Measurements from ENCODE around the gene NES.

DNA sequence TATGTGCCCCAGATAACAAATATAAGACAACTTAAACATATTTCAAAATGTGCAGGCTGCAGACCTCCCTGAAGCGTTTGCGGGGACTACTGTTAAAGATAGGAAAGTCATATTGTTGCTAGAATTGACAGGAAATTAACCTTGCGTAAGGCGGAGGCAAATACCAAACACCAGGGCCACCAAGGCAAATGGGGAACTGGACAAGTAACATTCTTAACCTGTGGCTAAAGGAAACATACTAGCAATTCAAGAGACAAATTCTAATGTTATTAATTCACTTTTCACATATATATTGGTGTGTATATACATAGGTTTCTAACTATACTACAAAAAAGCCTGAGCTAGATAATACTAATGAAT lies 51.1 kb downstream of the NES start:
- TF ChIP-seq CTCF (IDR thresholded peaks at IDR 0.05 in 2 of 3, conservative IDR thresholded peaks at IDR 0.05 in 1 of 3; ENCODE audit: borderline replicate concordance in 1 of 3, insufficient read depth in 1 of 3, low read depth in 2 of 3, low read length in 2 of 3) (no peak), SIN3A (IDR thresholded peaks at IDR 0.05; ENCODE audit: low read depth) (no peak), POLR2A (IDR thresholded peaks at IDR 0.05; ENCODE audit: borderline replicate concordance, extremely low read depth, insufficient read depth, insufficient read length) (no peak), JUND (IDR thresholded peaks at IDR 0.05) (no peak), ZBTB33 (IDR thresholded peaks at IDR 0.05; ENCODE audit: extremely low read depth, insufficient replicate concordance, low read length) (no peak), CEBPB (IDR thresholded peaks at IDR 0.05; ENCODE audit: low read depth) (no peak), ZNF274 (IDR thresholded peaks at IDR 0.05; ENCODE audit: low read depth, low read length) (no peak), FOSL1 (IDR thresholded peaks at IDR 0.05; ENCODE audit: low read depth) (no peak), ATF3 (IDR thresholded peaks at IDR 0.05) (no peak), EZH2 (IDR thresholded peaks at IDR 0.05) (no peak), SP1 (IDR thresholded peaks at IDR 0.05; ENCODE audit: low read depth) (no peak), TCF7L2 (IDR thresholded peaks at IDR 0.05; ENCODE audit: borderline replicate concordance, extremely low read depth, insufficient read depth, insufficient read length) (no peak), ZFX (IDR thresholded peaks at IDR 0.05) (no peak)
